ENCODE measurements around the gene C1orf116. TPM values are rescaled to one million over a fixed set of nuclear protein-coding genes. Genes with fewer than 3 reads are reported as not detected.

Gene C1orf116
- polyA plus RNA-seq, 3 donors = 0.03 to 0.04 TPM; not detected in 1

- no peaks in the 10 kb centered on the region for H4K20me1 ChIP-seq (ENCODE audit: insufficient read depth, low read length)
- no peak overlapping the region for H3K4me2 ChIP-seq (replicated peaks; ENCODE audit: extremely low read depth, low read length, poor library complexity, severe bottlenecking)
- intact Hi-C loops (cut with micrococcal nuclease) = no loop called here
- no peaks in the 10 kb centered on the region for H3K9me3 ChIP-seq (replicated peaks in 1 of 2; ENCODE audit: control insufficient read depth in 1 of 2, insufficient read depth in 1 of 2, low read length in 2 of 2)
- WGBS (ENCODE audit: insufficient coverage) = 33% methylated on average over 7 of the region's 18 CpGs
- no peaks in the 10 kb centered on the region for H3K79me2 ChIP-seq (ENCODE audit: insufficient read depth, low read length)
- H2AFZ ChIP-seq (ENCODE audit: insufficient read depth, low read depth, low read length, poor library complexity, severe bottlenecking) = peak overlapping the region; percentile 18
- TF ChIP-seq CTCF (IDR thresholded peaks at IDR 0.05) = no peak
- no peak overlapping the region for H3K4me3 ChIP-seq (replicated peaks in 1 of 3; ENCODE audit: low read depth in 2 of 3, low read length in 3 of 3)
- peaks cover 1 to 3% (median 3%) of the 10 kb centered on the region in 3 donors for H3K27me3 Mint-ChIP-seq (ENCODE audit: low read depth in 3 of 3)
- H3K27me3 ChIP-seq (ENCODE audit: control insufficient read depth in 2 of 2, insufficient read depth in 2 of 2, low read length in 2 of 2) = no peaks in the 10 kb centered on the region
- peak overlapping the region in 2 of 7 donors; percentile 50 to 60 for H3K27ac Mint-ChIP-seq
- H3K9ac ChIP-seq (ENCODE audit: insufficient read depth, low read length, poor library complexity, severe bottlenecking) = no peak overlapping the region
- no peak overlapping the region for H3K4me3 Mint-ChIP-seq
- H3K36me3 ChIP-seq (replicated peaks in 1 of 2; ENCODE audit: control insufficient read depth in 1 of 2, insufficient read depth in 2 of 2, low read length in 2 of 2) = no peaks in the 10 kb centered on the region
- peaks cover 0 to 2% of the 10 kb centered on the region in 2 donors for H3K36me3 Mint-ChIP-seq
- H3K27ac ChIP-seq (ENCODE audit: low read depth in 1 of 2, low read length in 2 of 2) = no peak overlapping the region
- peaks cover 27% of the 10 kb centered on the region for H3K4me1 Mint-ChIP-seq
- no peaks in the 10 kb centered on the region for H3K9me3 Mint-ChIP-seq
- peak; percentile 23 to 64 (median 25) for DNase-seq
- H3K4me1 ChIP-seq (ENCODE audit: control insufficient read depth in 1 of 2, insufficient read depth in 2 of 2, low read length in 2 of 2) = peaks cover 14 to 15% of the 10 kb centered on the region in 2 donors
Measured at GRCh38 chr1:207024202-207025145, 8.1 kb downstream of the C1orf116 start.

- no peaks in the 10 kb centered on the region for H3K27me3 ChIP-seq (ENCODE audit: control insufficient read depth in 2 of 2, insufficient read depth in 2 of 2, low read length in 2 of 2)
- H3K27ac Mint-ChIP-seq = no peak overlapping the region
- no peaks in the 10 kb centered on the region for H4K20me1 ChIP-seq (ENCODE audit: insufficient read depth, low read length)
- peaks cover 19 to 20% of the 10 kb centered on the region in 2 donors for H3K4me1 ChIP-seq (ENCODE audit: control insufficient read depth in 1 of 2, insufficient read depth in 2 of 2, low read length in 2 of 2)
- TF ChIP-seq CTCF (IDR thresholded peaks at IDR 0.05) = no peak
- no peak overlapping the region for H3K27ac ChIP-seq (ENCODE audit: low read depth in 1 of 2, low read length in 2 of 2)
- H3K9ac ChIP-seq (ENCODE audit: insufficient read depth, low read length, poor library complexity, severe bottlenecking) = no peak overlapping the region
- H3K79me2 ChIP-seq (ENCODE audit: insufficient read depth, low read length) = no peaks in the 10 kb centered on the region
- peaks cover 0 to 2% of the 10 kb centered on the region in 2 donors for H3K36me3 Mint-ChIP-seq
- peaks cover 35% of the 10 kb centered on the region for H3K4me1 Mint-ChIP-seq
- H3K9me3 ChIP-seq (replicated peaks in 1 of 2; ENCODE audit: control insufficient read depth in 1 of 2, insufficient read depth in 1 of 2, low read length in 2 of 2) = no peaks in the 10 kb centered on the region
- no peak for DNase-seq
- H3K9me3 Mint-ChIP-seq = peaks cover 0 to 2% (median 0%) of the 10 kb centered on the region in 7 donors
- no peak overlapping the region for H3K4me3 Mint-ChIP-seq
- H2AFZ ChIP-seq (ENCODE audit: insufficient read depth, low read depth, low read length, poor library complexity, severe bottlenecking) = no peak overlapping the region
- 93% methylated on average over 7 of the region's 8 CpGs for WGBS (ENCODE audit: insufficient coverage)
- intact Hi-C loops (cut with micrococcal nuclease) = no loop called here
- H3K36me3 ChIP-seq (replicated peaks in 1 of 2; ENCODE audit: control insufficient read depth in 1 of 2, insufficient read depth in 2 of 2, low read length in 2 of 2) = no peaks in the 10 kb centered on the region
- H3K27me3 Mint-ChIP-seq (ENCODE audit: low read depth in 3 of 3) = peaks cover 1 to 3% (median 3%) of the 10 kb centered on the region in 3 donors
- no peak overlapping the region for H3K4me2 ChIP-seq (replicated peaks; ENCODE audit: extremely low read depth, low read length, poor library complexity, severe bottlenecking)
- no peak overlapping the region for H3K4me3 ChIP-seq (replicated peaks in 1 of 3; ENCODE audit: low read depth in 2 of 3, low read length in 3 of 3)
Measured at GRCh38 chr1:207022996-207023679, 9.4 kb downstream of the C1orf116 start.
